Panc1 (cell line): ENCODE measurements around the gene SNED1. TPM values are rescaled to one million over a fixed set of nuclear protein-coding genes. Genes with fewer than 3 reads are reported as not detected.

Experiments
- ATAC-seq: fragments of 200-7000 bp; cut with Tn5 transposase; 2 replicates; pipeline ENCODE4 v1.9.1; 2020; ENCODE audit warnings: mild to moderate bottlenecking, moderate library complexity
- BruUV-seq: library from RNA; stranded (reverse); fragments of 400-500 nt; replicated peaks from 2 replicates; lab custom pipeline; 2021; lab: Mats Ljungman, UMichigan
- CTCF ChIA-PET: fragments of 300-600 bp; sonication (Branson Sonifier 250); formaldehyde crosslinking; loops from one replicate; lab custom pipeline; 2022; ENCODE audit warnings: antibody characterized with exemption; lab: Charles Lee
- POLR2A ChIA-PET: fragments of 300-600 bp; sonication (Branson Sonifier 250); formaldehyde crosslinking; loops from one replicate; lab custom pipeline; 2022; ENCODE audit warnings: antibody characterized with exemption; lab: Charles Lee
- DNase-seq: peaks from one replicate; pipeline ENCODE4 v3.0.0-alpha.2; 2010; ENCODE audit warnings: low read depth, low spot score
- H3K27ac ChIP-seq: 2 replicates; pipeline ENCODE4 v1.5.1; 2011; ENCODE audit warnings: mild to moderate bottlenecking, low read length, inconsistent platforms
- H3K27me3 ChIP-seq: fragments of 200-500 bp; sonication (Bioruptor generic); 2 replicates; pipeline ENCODE4 v1.6.0; 2014; ENCODE audit warnings: low read length, inconsistent platforms; ENCODE audit not compliant: control insufficient read depth, insufficient read depth
- H3K36me3 ChIP-seq: fragments of 200-500 bp; sonication (Bioruptor generic); 2 replicates; pipeline ENCODE4 v1.5.1; 2014; ENCODE audit warnings: inconsistent platforms, mild to moderate bottlenecking, low read length, moderate library complexity; ENCODE audit not compliant: control insufficient read depth, insufficient read depth
- H3K4me1 ChIP-seq: 2 replicates; pipeline ENCODE4 v1.5.1; 2011; ENCODE audit warnings: inconsistent platforms, mild to moderate bottlenecking, low read length, moderate library complexity; ENCODE audit not compliant: control insufficient read depth, insufficient read depth
- H3K4me3 ChIP-seq, 2 experiments: 2 replicates each; pipeline ENCODE4 v1.5.1; 2011 to 2012; ENCODE audit warnings: low read depth in 2 of 2, low read length in 2 of 2, mild to moderate bottlenecking in 2 of 2, inconsistent platforms in 1 of 2, moderate library complexity in 1 of 2
- H3K9me3 ChIP-seq: fragments of 200-500 bp; sonication (Bioruptor generic); 2 replicates; pipeline ENCODE4 v1.5.1; 2014; ENCODE audit warnings: low read depth, mild to moderate bottlenecking, inconsistent platforms, low read length, moderate library complexity; ENCODE audit not compliant: control insufficient read depth, insufficient read depth
- POLR2AphosphoS5 ChIP-seq: IDR thresholded peaks from 2 replicates; pipeline ENCODE4 v1.6.1; 2012; ENCODE audit warnings: mild to moderate bottlenecking, low read depth, low read length, moderate library complexity
- SIN3A ChIP-seq: IDR thresholded peaks from 2 replicates; pipeline ENCODE4 v1.6.1; 2012; ENCODE audit warnings: low read depth, mild to moderate bottlenecking, low read length, moderate library complexity, borderline replicate concordance; ENCODE audit not compliant: insufficient read depth
- TCF7L2 ChIP-seq: IDR thresholded peaks from 2 replicates; pipeline ENCODE4 v1.6.1; 2011; ENCODE audit warnings: mild to moderate bottlenecking, low read depth, low read length, inconsistent platforms
- in situ Hi-C: cut with HindIII; loops from 2 replicates; pipeline ENCODE4 v1.10.0; 2016; ENCODE audit warnings: low sequenced_read_pairs, low pct_unique_long_range_greater_than_20kb
- intact Hi-C: fragments of 100-400 bp; cut with micrococcal nuclease; formaldehyde crosslinking; loops from one replicate; pipeline ENCODE4 v1.10.0; 2022; ENCODE audit not compliant: unreplicated experiment
- total RNA-seq: library from RNA; stranded (reverse); gene quantifications from one replicate; pipeline ENCODE4 v1.2.1, GENCODE V29; 2021; ENCODE audit not compliant: unreplicated experiment
- TF ChIP-seq, protein P1 (sequence below), 2 experiments: IDR thresholded peaks; 2 replicates each; pipeline ENCODE4 v1.6.1; 2011 to 2012; ENCODE audit warnings: low read depth in 2 of 2, control low read depth in 1 of 2, low read length in 1 of 2, mild to moderate bottlenecking in 1 of 2, moderate library complexity in 1 of 2; ENCODE audit not compliant: insufficient read depth in 1 of 2
- TF ChIP-seq, protein P2 (sequence below): fragments of 450-650 bp; IDR thresholded peaks from 2 replicates; pipeline ENCODE4 v1.5.1; 2017; ENCODE audit warnings: mild to moderate bottlenecking

Gene SNED1
- total RNA-seq, 1 experiment from 2014 or later = 11.0 TPM

DNA sequence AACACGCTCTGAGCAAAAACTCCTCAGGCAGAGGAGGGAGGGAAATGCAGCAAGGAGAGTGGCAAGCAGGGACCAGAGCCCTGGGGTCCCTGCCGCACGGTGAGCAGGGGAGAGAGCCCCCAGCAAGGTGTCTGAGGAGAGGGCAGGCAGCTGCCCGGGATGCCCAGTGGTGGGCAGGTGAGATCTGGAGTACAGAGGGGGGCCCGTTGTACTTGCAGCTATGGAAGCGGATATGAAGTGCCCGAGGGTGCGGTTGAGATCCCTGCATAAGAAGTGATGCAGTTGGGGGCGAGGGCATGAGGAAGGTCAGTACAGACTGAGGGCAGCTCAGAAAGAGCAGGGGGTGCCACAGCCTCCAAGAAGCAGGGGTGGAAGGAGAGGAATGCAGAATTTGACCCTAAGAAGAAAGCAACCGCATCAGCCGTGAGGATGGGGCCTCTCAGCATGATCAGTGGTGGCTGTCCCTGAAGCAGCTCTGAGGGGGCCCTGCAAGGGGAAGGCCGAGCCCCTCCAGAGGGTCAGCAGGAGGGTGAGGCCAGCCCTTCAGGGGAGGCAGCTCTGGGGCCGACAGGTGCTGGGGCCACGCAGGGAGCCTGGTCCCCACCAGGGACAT lies 74.2 kb downstream of the SNED1 start:
- POLR2A ChIA-PET = interaction anchor here (0.7 kb wide), 1 partner anchor 130 kb away, joined by 3 read pairs; no protein-coding TSS in a partner anchor
- Histone ChIP-seq H3K36me3 (no peaks in the 10 kb centered on the region), H3K4me3 (no peak overlapping the region), H3K4me1 (no peaks in the 10 kb centered on the region), H3K9me3 (no peaks in the 10 kb centered on the region), H3K27ac (no peak overlapping the region), H3K27me3 (no peaks in the 10 kb centered on the region)
- BruUV-seq = no TSS peak
- intact Hi-C loops = no loop called here
- DNase-seq = no peak
- in situ Hi-C loops = no loop called here
- no peak for ATAC-seq
- TF ChIP-seq SIN3A (no peak), POLR2AphosphoS5 (no peak), TCF7L2 (no peak)
- TF ChIP-seq, protein P1, sequence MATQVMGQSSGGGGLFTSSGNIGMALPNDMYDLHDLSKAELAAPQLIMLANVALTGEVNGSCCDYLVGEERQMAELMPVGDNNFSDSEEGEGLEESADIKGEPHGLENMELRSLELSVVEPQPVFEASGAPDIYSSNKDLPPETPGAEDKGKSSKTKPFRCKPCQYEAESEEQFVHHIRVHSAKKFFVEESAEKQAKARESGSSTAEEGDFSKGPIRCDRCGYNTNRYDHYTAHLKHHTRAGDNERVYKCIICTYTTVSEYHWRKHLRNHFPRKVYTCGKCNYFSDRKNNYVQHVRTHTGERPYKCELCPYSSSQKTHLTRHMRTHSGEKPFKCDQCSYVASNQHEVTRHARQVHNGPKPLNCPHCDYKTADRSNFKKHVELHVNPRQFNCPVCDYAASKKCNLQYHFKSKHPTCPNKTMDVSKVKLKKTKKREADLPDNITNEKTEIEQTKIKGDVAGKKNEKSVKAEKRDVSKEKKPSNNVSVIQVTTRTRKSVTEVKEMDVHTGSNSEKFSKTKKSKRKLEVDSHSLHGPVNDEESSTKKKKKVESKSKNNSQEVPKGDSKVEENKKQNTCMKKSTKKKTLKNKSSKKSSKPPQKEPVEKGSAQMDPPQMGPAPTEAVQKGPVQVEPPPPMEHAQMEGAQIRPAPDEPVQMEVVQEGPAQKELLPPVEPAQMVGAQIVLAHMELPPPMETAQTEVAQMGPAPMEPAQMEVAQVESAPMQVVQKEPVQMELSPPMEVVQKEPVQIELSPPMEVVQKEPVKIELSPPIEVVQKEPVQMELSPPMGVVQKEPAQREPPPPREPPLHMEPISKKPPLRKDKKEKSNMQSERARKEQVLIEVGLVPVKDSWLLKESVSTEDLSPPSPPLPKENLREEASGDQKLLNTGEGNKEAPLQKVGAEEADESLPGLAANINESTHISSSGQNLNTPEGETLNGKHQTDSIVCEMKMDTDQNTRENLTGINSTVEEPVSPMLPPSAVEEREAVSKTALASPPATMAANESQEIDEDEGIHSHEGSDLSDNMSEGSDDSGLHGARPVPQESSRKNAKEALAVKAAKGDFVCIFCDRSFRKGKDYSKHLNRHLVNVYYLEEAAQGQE (IDR thresholded peaks at IDR 0.05; ENCODE audit: insufficient read depth in 1 of 2, low read depth in 2 of 2, low read length in 1 of 2) = no peak
- TF ChIP-seq, protein P2, sequence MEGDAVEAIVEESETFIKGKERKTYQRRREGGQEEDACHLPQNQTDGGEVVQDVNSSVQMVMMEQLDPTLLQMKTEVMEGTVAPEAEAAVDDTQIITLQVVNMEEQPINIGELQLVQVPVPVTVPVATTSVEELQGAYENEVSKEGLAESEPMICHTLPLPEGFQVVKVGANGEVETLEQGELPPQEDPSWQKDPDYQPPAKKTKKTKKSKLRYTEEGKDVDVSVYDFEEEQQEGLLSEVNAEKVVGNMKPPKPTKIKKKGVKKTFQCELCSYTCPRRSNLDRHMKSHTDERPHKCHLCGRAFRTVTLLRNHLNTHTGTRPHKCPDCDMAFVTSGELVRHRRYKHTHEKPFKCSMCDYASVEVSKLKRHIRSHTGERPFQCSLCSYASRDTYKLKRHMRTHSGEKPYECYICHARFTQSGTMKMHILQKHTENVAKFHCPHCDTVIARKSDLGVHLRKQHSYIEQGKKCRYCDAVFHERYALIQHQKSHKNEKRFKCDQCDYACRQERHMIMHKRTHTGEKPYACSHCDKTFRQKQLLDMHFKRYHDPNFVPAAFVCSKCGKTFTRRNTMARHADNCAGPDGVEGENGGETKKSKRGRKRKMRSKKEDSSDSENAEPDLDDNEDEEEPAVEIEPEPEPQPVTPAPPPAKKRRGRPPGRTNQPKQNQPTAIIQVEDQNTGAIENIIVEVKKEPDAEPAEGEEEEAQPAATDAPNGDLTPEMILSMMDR = no peak
- CTCF ChIA-PET = no interaction called here

DNA sequence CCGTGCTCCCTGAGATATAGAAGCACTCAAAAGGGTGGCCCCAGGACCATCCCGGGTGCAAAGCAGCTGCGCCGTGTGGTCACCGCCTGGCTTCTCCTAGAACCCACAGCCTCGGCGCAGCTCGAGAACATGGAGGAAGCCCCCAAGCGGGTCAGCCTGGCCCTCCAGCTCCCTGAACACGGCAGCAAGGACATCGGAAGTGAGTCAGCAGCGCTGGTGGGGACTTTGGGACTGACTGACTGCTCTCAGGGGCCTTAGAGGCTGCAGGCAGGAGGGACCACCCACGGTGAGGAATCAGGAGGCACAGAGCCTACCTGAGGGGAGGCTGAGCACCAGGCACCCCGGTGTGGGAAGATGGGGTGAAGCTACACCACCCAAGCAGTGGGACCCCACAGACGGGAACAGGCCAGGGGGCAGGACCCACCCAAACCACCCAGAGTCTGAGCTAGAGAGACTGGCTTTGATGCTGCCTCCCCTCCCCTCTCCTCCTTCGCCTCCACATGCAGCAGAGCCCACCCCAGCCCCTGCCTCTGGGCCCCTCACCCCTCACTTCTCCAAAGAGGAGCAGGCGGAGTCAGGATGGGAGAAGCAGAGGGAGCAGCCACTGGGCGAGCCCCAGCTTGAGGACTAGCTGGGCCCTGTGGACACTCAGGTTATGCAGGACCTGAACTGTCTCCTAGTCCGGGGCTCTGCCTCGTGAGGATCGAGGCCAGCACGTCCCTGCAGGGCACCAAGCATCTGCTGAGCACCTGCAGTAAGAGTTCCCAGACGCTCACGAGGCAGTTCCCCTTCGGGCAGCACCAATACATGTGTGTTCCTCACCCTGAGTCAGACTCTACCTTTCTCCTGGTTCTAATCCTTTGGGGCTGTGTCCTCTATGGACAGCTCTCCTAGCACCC lies 75.0 kb downstream of the SNED1 start:
- Histone ChIP-seq H3K4me3 (no peak overlapping the region), H3K4me1 (no peaks in the 10 kb centered on the region), H3K27ac (no peak overlapping the region), H3K27me3 (no peaks in the 10 kb centered on the region), H3K36me3 (no peaks in the 10 kb centered on the region), H3K9me3 (no peaks in the 10 kb centered on the region)
- no peak for DNase-seq
- no peak for ATAC-seq
- intact Hi-C loops (no loop called here), in situ Hi-C loops (no loop called here)
- ChIA-PET POLR2A (interaction anchor here (0.5 to 0.7 kb wide), 2 partner anchors 8 to 130 kb away, joined by 3 to 6 read pairs; no protein-coding TSS in a partner anchor), CTCF (no interaction called here)
- BruUV-seq = no TSS peak
- TF ChIP-seq, protein P1 (IDR thresholded peaks at IDR 0.05; ENCODE audit: insufficient read depth in 1 of 2, low read depth in 2 of 2, low read length in 1 of 2) = no peak
- TF ChIP-seq, protein P2 = no peak
- no peak for TF ChIP-seq SIN3A
- no peak for TF ChIP-seq POLR2AphosphoS5
- TF ChIP-seq TCF7L2 = no peak
